HG03103 (cell line): ENCODE measurements around the gene PLK3.
A peak's percentile ranks its signal among the peaks of the same experiment; 100 is the strongest.
"Not testable (repeated sequence)": the region's sequence is repeated elsewhere in the genome, so short reads cannot be mapped to it uniquely, and the experiment has no call there.

Experiments used
- ATAC-seq: cut with Tn5 transposase; IDR thresholded peaks from one replicate; pipeline ENCODE4 v1.9.1; 2021; ENCODE audit warnings: low read depth; ENCODE audit not compliant: unreplicated experiment

The PLK3 gene

GRCh38 chr1:44826375-44827196 lies 26.4 kb downstream of the PLK3 start:
- no peak for ATAC-seq

GRCh38 chr1:44827197-44828002 lies 27.2 kb downstream of the PLK3 start:
- ATAC-seq: no peak

GRCh38 chr1:44828003-44828651 lies 27.9 kb downstream of the PLK3 start:
- ATAC-seq: no peak

GRCh38 chr1:44828841-44829440 lies 28.8 kb downstream of the PLK3 start:
- no peak for ATAC-seq

GRCh38 chr1:44829506-44830384 lies 29.6 kb downstream of the PLK3 start:
- no peak for ATAC-seq

- no peak for ATAC-seq
Observed at GRCh38 chr1:44830900-44831304, 30.7 kb downstream of the PLK3 start.

GRCh38 chr1:44831516-44831915 lies 31.3 kb downstream of the PLK3 start:
- no peak for ATAC-seq

GRCh38 chr1:44832056-44832705 lies 32.0 kb downstream of the PLK3 start:
- no peak for ATAC-seq

- ATAC-seq: no peak
Observed at GRCh38 chr1:44834328-44834727, 34.2 kb downstream of the PLK3 start.

GRCh38 chr1:44835738-44836675 lies 35.8 kb downstream of the PLK3 start:
- ATAC-seq: peak; percentile 70

- not testable (repeated sequence) for ATAC-seq
Observed at GRCh38 chr1:44838294-44838693, 38.1 kb downstream of the PLK3 start.

- no peak for ATAC-seq
Observed at GRCh38 chr1:44839576-44839975, 39.4 kb downstream of the PLK3 start.

- ATAC-seq: no peak
Observed at GRCh38 chr1:44842486-44842861, 42.3 kb downstream of the PLK3 start.

- no peak for ATAC-seq
Observed at GRCh38 chr1:44842862-44843655, 42.9 kb downstream of the PLK3 start, which contains the start of gene PTCH2. Gene PTCH2 (minus strand): TSS chr1:44843253. CDS start chr1:44842932, 321 bp downstream.

GRCh38 chr1:44846985-44847384 lies 46.8 kb downstream of the PLK3 start:
- ATAC-seq: no peak

- no peak for ATAC-seq
Observed at GRCh38 chr1:44847845-44848244, 47.7 kb downstream of the PLK3 start.

- no peak for ATAC-seq
Observed at GRCh38 chr1:44848456-44849181, 48.4 kb downstream of the PLK3 start.
